Activated T-helper 1 cell treated with anti-CD3 and anti-CD28 coated beads, Interleukin-2, amount 50 U/mL, for 16 hours (primary cell): Measurements from ENCODE around the gene OR6C65.

ENCODE experiments used
- DNase-seq, 2 donors: peaks; one replicate each; pipeline ENCODE4 v3.0.0-alpha.2; 2020; ENCODE audit warnings: low read depth in 1 of 2, low spot score in 1 of 2

OR6C65 gene

DNA sequence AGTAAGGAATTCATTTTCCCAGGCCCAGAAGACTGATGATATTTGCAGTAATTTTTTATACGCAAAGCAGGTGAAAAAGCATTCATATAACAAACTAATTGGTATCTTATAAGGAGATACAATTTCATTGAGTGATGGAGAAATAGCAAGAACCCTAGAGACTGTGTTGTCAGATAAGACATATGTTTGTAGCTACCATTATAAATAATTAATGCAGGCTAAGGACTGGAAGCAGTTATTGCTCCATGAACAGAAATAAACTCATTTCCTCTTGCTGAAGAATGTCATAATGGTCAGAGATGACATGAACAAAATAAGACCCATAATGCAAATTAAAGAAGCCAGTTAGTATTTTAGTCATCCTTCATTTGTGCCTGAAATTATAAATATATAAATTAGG, 45.0 kb downstream of the OR6C65 start:
- no peak for DNase-seq

DNA sequence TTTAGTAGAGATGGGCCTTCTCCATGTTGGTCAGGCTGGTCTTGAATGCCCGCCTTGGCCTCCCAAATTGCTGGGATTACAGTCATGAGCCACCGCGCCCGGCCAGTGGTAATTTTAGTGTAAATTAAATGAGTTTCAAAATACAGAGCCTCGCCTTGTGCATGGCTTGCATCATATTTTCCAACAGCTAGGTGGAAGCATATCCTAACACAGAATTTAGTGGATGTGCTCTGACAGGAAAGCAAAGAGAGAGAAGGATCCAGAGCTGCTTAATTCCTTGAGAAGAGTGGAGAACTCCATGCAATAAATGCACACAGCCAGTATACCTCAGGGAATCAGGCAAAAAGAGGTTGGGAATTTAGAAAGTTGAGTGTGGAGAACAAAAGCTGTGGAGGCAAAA, 46.0 kb downstream of the OR6C65 start:
- DNase-seq, result no peak

DNA sequence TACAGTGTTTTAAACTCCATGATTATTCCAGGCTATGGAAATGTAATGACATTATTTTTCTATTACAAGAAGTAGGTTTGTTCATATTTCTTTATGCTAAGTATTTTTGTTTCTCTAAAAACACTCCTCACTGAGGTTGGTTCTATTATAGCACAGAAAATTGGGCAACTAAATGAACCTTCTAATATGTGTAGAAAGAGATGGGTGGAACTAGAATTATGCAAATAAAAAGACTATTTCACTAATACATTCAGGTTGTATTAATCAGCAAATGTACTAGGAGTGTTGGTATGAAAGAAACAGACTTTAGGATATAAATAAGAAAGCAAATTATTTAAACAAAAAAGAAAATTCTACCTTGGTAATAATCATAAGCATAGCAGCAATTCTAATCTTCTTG, 48.5 kb downstream of the OR6C65 start:
- DNase-seq, result no peak
